Pancreas (tissue), 10 donors: ENCODE data around the gene CCL15. TPM values are rescaled to one million over a fixed set of nuclear protein-coding genes. Genes with fewer than 3 reads are reported as not detected.
"Not testable (repeated sequence)": the region's sequence is repeated elsewhere in the genome, so short reads cannot be mapped to it uniquely, and the experiment has no call there.

Source experiments
- ATAC-seq, 4 donors: fragments of 200-7000 bp; cut with Tn5 transposase; one replicate each; pipeline versions ENCODE4 v1.8.0 to v1.9.1; 2020; ENCODE audit warnings: mild to moderate bottlenecking in 4 of 4, moderate library complexity in 4 of 4
- DNase-seq, 6 donors: peaks; one replicate each; pipeline ENCODE4 v3.0.0-alpha.2; 2020
- FAIRE-seq: peaks from 2 replicates; lab custom pipeline; 2012; peaks lifted over from hg19 to GRCh38; lab: Jason Lieb, UNC
- H3K27ac ChIP-seq, 4 donors: fragments of 200-600 bp; sonication (generic); 1 replicate in 3 of 4; 2 replicates in 1 of 4; pipeline versions ENCODE4 v1.5.0 to v1.8.0; 2020
- H3K27me3 ChIP-seq, 4 donors: fragments of 200-600 bp; one replicate each; pipeline ENCODE4 v1.8.0; 2021
- H3K36me3 ChIP-seq, 3 donors: fragments of 200-600 bp; sonication (generic) in 1 of 3; one replicate each; pipeline versions ENCODE4 v1.5.0 to v1.8.0; 2020 to 2021
- H3K4me1 ChIP-seq, 3 donors: fragments of 200-600 bp; one replicate each; pipeline ENCODE4 v1.8.0; 2021
- H3K4me3 ChIP-seq, 4 donors: fragments of 200-600 bp; sonication (generic) in 2 of 4; one replicate each; pipeline versions ENCODE4 v1.5.0 to v1.8.0; 2020 to 2021
- H3K9me3 ChIP-seq, 4 donors: fragments of 200-600 bp; one replicate each; pipeline ENCODE4 v1.8.0; 2021
- WGBS, 2 donors: extraction: QIAGEN DNeasy Blood & Tissue Kit; methylation state at CpG; one replicate each; pipeline ENCODE4 v1.1.7; 2013; 5-methylcytosine and 5-hydroxymethylcytosine counted together
- intact Hi-C, 3 donors: fragments of 100-400 bp; cut with DNase I; formaldehyde crosslinking; loops; one replicate each; pipeline versions ENCODE4 v1.11.1 to v1.14.2; 2022
- polyA plus RNA-seq, 2 donors: library from polyadenylated mRNA; stranded (reverse); fragments of 200-250 nt; gene quantifications; one replicate each; pipeline ENCODE4 v1.2.3, GENCODE V29; 2013
- total RNA-seq, 6 donors: library from RNA; stranded (reverse); fragmentation: NEBNext Ultra II Directional in 4 of 6; extraction: Animal tissue kit (Norgen Biotek cat#: 25700) in 4 of 6; gene quantifications; one replicate each; pipeline versions ENCODE4 v1.2.1 to v1.2.4, GENCODE V29; 2021 to 2023
- TF ChIP-seq, protein P1 (sequence below), 4 donors: fragments of 200-600 bp; sonication (generic) in 3 of 4; IDR thresholded peaks; one replicate each; pipeline versions ENCODE4 v1.5.0 to v1.8.0; 2021; ENCODE audit warnings: antibody characterized with exemption in 4 of 4
- donor health status: healthy with polysubstance abuse.
- donor health status: DM: no; HTN: no; CAD: no; lungs with moderate emphysema.
- donor health status: DM: no; HTN: no; CAD: no.
- donor health status: control.
- donor health status: control.
- donor health status: Bipolar disorder and iron deficiency.
- donor health status: DM: yes; HTN: yes; CAD: no.
- donor health status: DM: no; HTN: no; CAD: no.
- donor health status: DM: no; HTN: no; CAD: no.
- donor health status: DM: yes; HTN: yes; CAD: no.

The CCL15 gene
- total and polyA plus RNA-seq, 8 donors = 0.32 to 0.59 (median 0.44) TPM; not detected in 4

DNA sequence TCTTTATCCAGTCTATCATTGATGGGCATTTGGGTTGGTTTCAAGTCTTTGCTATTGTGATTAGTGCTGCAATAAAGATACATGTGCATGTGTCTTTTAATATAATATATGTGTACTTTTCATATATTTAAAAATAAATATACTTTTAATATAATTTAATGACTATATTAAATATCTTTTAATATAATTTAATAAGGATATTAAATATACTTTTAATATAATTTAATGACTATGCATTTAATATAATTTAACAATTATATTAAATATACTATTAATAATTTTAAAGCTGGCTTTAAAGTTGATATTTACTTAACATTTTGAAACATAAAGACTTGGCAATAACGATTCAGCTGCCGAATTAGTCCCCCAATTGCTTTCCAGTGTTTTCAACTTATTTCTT lies 15.2 kb upstream of the CCL15 start:
- no peaks in the 10 kb centered on the region for H3K27me3 ChIP-seq
- DNase-seq (no peak), ATAC-seq (no peak), FAIRE-seq (no peak)
- TF ChIP-seq, protein P1, sequence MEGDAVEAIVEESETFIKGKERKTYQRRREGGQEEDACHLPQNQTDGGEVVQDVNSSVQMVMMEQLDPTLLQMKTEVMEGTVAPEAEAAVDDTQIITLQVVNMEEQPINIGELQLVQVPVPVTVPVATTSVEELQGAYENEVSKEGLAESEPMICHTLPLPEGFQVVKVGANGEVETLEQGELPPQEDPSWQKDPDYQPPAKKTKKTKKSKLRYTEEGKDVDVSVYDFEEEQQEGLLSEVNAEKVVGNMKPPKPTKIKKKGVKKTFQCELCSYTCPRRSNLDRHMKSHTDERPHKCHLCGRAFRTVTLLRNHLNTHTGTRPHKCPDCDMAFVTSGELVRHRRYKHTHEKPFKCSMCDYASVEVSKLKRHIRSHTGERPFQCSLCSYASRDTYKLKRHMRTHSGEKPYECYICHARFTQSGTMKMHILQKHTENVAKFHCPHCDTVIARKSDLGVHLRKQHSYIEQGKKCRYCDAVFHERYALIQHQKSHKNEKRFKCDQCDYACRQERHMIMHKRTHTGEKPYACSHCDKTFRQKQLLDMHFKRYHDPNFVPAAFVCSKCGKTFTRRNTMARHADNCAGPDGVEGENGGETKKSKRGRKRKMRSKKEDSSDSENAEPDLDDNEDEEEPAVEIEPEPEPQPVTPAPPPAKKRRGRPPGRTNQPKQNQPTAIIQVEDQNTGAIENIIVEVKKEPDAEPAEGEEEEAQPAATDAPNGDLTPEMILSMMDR (IDR thresholded peaks at IDR 0.05) = no peak
- H3K9me3 ChIP-seq = no peaks in the 10 kb centered on the region
- H3K4me1 ChIP-seq = no peaks in the 10 kb centered on the region
- H3K36me3 ChIP-seq = no peaks in the 10 kb centered on the region
- intact Hi-C loops = no loop called here
- WGBS, 2 donors = 74 to 92% methylated on average over 2 of the region's 2 CpGs
- H3K4me3 ChIP-seq = no peak overlapping the region
- H3K27ac ChIP-seq = no peak overlapping the region

DNA sequence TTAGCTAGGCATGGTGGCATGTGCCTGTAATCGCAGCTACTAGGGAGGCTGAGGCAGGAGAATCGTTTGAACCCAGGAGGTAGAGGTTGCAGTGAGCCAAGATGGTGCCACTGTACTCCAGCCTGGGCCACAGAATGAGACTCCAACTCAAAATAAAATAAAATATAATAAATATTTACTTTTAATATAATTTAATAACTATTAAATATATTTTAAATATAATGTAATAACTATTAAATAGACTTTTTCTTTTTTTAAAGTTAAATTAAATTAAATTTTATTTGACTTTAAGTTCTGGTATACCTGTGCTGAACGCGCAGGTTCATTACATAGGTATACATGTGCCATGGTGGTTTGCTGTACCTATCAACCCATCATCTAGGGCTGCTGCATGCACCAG lies 14.5 kb upstream of the CCL15 start:
- H3K9me3 ChIP-seq, ATAC-seq, H3K27ac ChIP-seq, H3K36me3 ChIP-seq, H3K27me3 ChIP-seq, DNase-seq, H3K4me3 ChIP-seq, H3K4me1 ChIP-seq, intact Hi-C loops, FAIRE-seq: not testable (repeated sequence)
- WGBS, 2 donors = 85 to 87% methylated on average over 4 of the region's 4 CpGs

DNA sequence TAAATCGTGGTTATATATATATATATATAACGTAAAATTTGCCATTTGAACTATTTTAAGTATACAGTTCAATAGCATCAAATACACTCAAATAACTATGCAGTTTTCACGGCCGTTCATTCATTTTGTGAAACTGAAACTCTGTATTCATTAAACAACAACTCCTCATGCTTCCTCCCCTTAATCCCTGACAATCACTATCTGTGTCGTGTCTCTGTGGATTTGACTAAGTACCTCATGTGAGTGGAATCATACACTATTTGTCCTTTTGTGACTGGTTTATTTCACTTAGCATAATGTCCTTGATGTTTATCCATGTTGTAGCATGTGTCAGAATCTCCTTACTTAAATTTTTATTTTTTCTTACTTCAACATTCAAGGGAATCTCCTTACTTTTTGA lies 13.6 kb upstream of the CCL15 start:
- no peaks in the 10 kb centered on the region for H3K9me3 ChIP-seq
- intact Hi-C loops = no loop called here
- H3K27me3 ChIP-seq = no peaks in the 10 kb centered on the region
- H3K4me1 ChIP-seq = no peaks in the 10 kb centered on the region
- WGBS, 2 donors = 69 to 71% methylated on average over 5 of the region's 5 CpGs
- no peak for FAIRE-seq
- no peak for ATAC-seq
- no peak overlapping the region for H3K27ac ChIP-seq
- DNase-seq = no peak
- no peak overlapping the region for H3K4me3 ChIP-seq
- TF ChIP-seq, protein P1 (IDR thresholded peaks at IDR 0.05) = no peak
- H3K36me3 ChIP-seq = no peaks in the 10 kb centered on the region

DNA sequence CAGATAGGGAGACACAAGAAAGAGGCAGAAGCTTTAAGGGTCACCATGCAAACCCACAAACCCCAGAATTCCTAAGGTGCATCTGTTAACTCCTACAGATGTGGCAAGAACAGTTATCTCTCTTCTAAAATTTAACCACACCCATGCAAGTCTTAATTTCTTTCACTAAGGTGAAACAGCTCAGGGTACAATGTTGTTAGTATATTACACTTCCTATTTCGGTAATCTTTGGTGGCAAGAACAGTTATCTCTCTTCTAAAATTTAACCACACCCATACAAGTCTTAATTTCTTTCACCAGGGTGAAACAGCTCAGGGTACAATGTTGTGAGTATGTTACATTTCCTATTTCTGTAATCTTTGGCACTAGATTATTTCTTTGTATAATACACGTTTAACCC lies 9.8 kb upstream of the CCL15 start:
- DNase-seq (no peak), ATAC-seq (no peak), FAIRE-seq (no peak)
- H3K36me3 ChIP-seq = no peaks in the 10 kb centered on the region
- H3K4me3 ChIP-seq = no peak overlapping the region
- no peaks in the 10 kb centered on the region for H3K9me3 ChIP-seq
- H3K27ac ChIP-seq = no peak overlapping the region
- WGBS, 2 donors = 57 to 68% methylated on average over 2 of the region's 2 CpGs
- no peaks in the 10 kb centered on the region for H3K4me1 ChIP-seq
- intact Hi-C loops = no loop called here
- TF ChIP-seq, protein P1 (IDR thresholded peaks at IDR 0.05) = no peak
- H3K27me3 ChIP-seq = no peaks in the 10 kb centered on the region

DNA sequence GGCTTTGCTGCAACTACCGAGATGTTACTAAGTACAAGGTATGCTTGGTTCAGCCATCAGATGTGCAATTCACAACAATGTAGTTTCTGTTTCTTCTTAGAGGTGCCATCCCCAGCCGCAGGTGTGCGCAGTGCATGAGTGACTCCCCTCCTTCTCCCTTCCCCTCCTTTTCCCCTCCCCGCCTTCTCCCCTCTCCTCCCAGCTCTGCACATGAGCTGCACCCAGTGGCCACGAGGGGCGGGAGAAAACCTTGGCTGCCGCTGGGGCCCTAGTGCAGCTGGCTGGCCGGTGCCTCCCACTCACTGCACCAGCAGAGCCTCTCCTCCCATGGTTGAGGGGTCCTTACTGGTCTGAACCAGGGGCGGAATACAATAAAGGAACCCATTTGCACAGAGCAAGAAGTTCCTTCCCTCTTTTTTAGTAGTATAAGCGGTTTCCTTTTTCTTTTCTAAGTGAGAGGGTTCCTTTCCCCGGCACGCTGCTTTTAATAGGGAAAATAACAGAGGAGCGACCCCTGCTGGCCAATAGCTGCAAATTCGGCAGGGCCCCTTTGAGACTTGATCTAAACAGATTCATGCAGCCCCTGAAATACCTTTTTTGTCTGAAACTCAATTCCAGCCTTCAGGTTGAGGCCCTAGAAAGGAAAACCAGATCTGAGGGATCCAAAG lies 7.8 kb upstream of the CCL15 start:
- Histone ChIP-seq H3K27ac (no peak overlapping the region), H3K9me3 (no peaks in the 10 kb centered on the region), H3K4me1 (no peaks in the 10 kb centered on the region), H3K4me3 (no peak overlapping the region), H3K27me3 (no peaks in the 10 kb centered on the region), H3K36me3 (no peaks in the 10 kb centered on the region)
- ATAC-seq = no peak
- WGBS, 2 donors = 82 to 86% methylated on average over 14 of the region's 14 CpGs
- no peak for DNase-seq
- TF ChIP-seq, protein P1 (IDR thresholded peaks at IDR 0.05) = no peak
- FAIRE-seq = no peak
- intact Hi-C loops = no loop called here
